A549 (cell line): Measurements from ENCODE around the gene NDUFAF3. TPM values are rescaled to one million over a fixed set of nuclear protein-coding genes. Genes with fewer than 3 reads are reported as not detected.

Source experiments
- ATAC-seq, 2 experiments: fragments of 200-7000 bp in 1 of 2; fragments of >200 bp in 1 of 2; cut with Nextera tagmentation in 1 of 2; cut with Tn5 transposase in 1 of 2; 3 replicates each; pipeline versions ENCODE4 v1.8.0 to v1.9.1; 2018 to 2020; ENCODE audit warnings: mild to moderate bottlenecking in 1 of 2, moderate library complexity in 1 of 2
- CTCF ChIA-PET: fragments of 300-600 bp; sonication (Branson Sonifier 250); formaldehyde crosslinking; extraction: SDS; loops from one replicate; lab custom pipeline; 2021; ENCODE audit warnings: antibody characterized with exemption, inconsistent platforms; lab: Yijun Ruan, JAX
- POLR2A ChIA-PET: fragments of 350-600 bp; formaldehyde crosslinking; extraction: SDS; loops from one replicate; lab custom pipeline; 2021; ENCODE audit warnings: antibody characterized with exemption, inconsistent platforms; lab: Yijun Ruan, JAX
- DNase-seq, 2 experiments: peaks; one replicate each; pipeline versions ENCODE4 v3.0.0 to v3.0.0-alpha.2; 2011 to 2016; ENCODE audit warnings: low read depth in 1 of 2, low spot score in 1 of 2
- FAIRE-seq: peaks from 2 replicates; lab custom pipeline; 2011; peaks lifted over from hg19 to GRCh38; lab: Jason Lieb, UNC
- H3K27ac ChIP-seq, 2 experiments: fragments of >200 bp; sonication (Bioruptor Twin); formaldehyde crosslinking; 3 replicates each; pipeline ENCODE4 v1.5.1; 2016 to 2017
- H3K4me1 ChIP-seq: fragments of >200 bp; sonication (Bioruptor Twin); formaldehyde crosslinking; 3 replicates; pipeline ENCODE4 v1.6.1; 2016
- H3K4me2 ChIP-seq: fragments of >200 bp; sonication (Bioruptor Twin); formaldehyde crosslinking; 3 replicates; pipeline ENCODE4 v1.6.1; 2016
- H3K4me3 ChIP-seq: fragments of >200 bp; sonication (Bioruptor Twin); formaldehyde crosslinking; 3 replicates; pipeline ENCODE4 v1.5.1; 2016
- H3K9me3 ChIP-seq: fragments of >200 bp; sonication (Bioruptor Twin); formaldehyde crosslinking; 3 replicates; pipeline ENCODE4 v1.6.1; 2016
- ATOH8 ChIP-seq: fragments of 250-450 bp; sonication (Bioruptor Pico); IDR thresholded peaks from 2 replicates; pipeline ENCODE4 v1.5.0; 2020; ENCODE audit warnings: low read depth, mild to moderate bottlenecking, moderate library complexity
- BCL3 ChIP-seq: fragments of >200 bp; sonication (Bioruptor Twin); formaldehyde crosslinking; IDR thresholded peaks from 3 replicates; pipeline ENCODE4 v1.6.1; 2016
- BHLHE40 ChIP-seq: IDR thresholded peaks from 2 replicates; pipeline ENCODE4 v1.6.1; 2012; ENCODE audit warnings: low read depth, low read length, inconsistent platforms
- CEBPB ChIP-seq, 2 experiments: fragments of >200 bp in 1 of 2; sonication (Bioruptor Twin) in 1 of 2; formaldehyde crosslinking in 1 of 2; IDR thresholded peaks; 2 replicates each; pipeline ENCODE4 v1.6.1; 2012 to 2016
- E2F6 ChIP-seq: IDR thresholded peaks from 2 replicates; pipeline ENCODE4 v1.6.1; 2012; ENCODE audit warnings: low read depth, borderline replicate concordance
- EHMT2 ChIP-seq: fragments of 200-600 bp; sonication (generic); IDR thresholded peaks from 2 replicates; pipeline ENCODE4 v1.6.1; 2016; ENCODE audit warnings: antibody characterized with exemption, low read depth, mild to moderate bottlenecking, moderate library complexity
- EP300 ChIP-seq, 2 experiments: fragments of >200 bp; sonication (Bioruptor Twin); formaldehyde crosslinking; IDR thresholded peaks; 2 replicates in 1 of 2; 3 replicates in 1 of 2; pipeline ENCODE4 v1.6.1; 2016 to 2017
- HES2 ChIP-seq: fragments of >200 bp; sonication (Bioruptor Twin); formaldehyde crosslinking; IDR thresholded peaks from 2 replicates; pipeline ENCODE4 v1.6.1; 2016
- HOXB13 ChIP-seq: fragments of 250-450 bp; sonication (Bioruptor Pico); IDR thresholded peaks from 2 replicates; pipeline ENCODE4 v1.5.0; 2020; ENCODE audit warnings: low read depth, mild to moderate bottlenecking, moderate library complexity
- JUNB ChIP-seq: fragments of >200 bp; sonication (Bioruptor Twin); formaldehyde crosslinking; IDR thresholded peaks from 2 replicates; pipeline ENCODE4 v1.6.1; 2016
- MAFK ChIP-seq: fragments of 450-650 bp; IDR thresholded peaks from 2 replicates; pipeline ENCODE4 v1.6.1; 2014; ENCODE audit not compliant: partially characterized antibody
- MAZ ChIP-seq: fragments of 150-350 bp; IDR thresholded peaks from 2 replicates; pipeline ENCODE4 v1.6.1; 2014; ENCODE audit warnings: antibody characterized with exemption, low read depth, low read length, borderline replicate concordance
- NFE2L2 ChIP-seq: fragments of 150-350 bp; conservative IDR thresholded peaks from 2 replicates; pipeline ENCODE4 v1.6.1; 2014; ENCODE audit warnings: low read length
- NPAS2 ChIP-seq: fragments of 250-450 bp; sonication (Bioruptor Pico); IDR thresholded peaks from 2 replicates; pipeline ENCODE4 v1.8.0; 2022; ENCODE audit warnings: mild to moderate bottlenecking, moderate library complexity, borderline replicate concordance
- NR3C1 ChIP-seq: fragments of >200 bp; sonication (Bioruptor Twin); formaldehyde crosslinking; IDR thresholded peaks from 3 replicates; pipeline ENCODE4 v1.6.1; 2017
- PHF8 ChIP-seq: fragments of 200-600 bp; sonication (generic); IDR thresholded peaks from 2 replicates; pipeline ENCODE4 v1.6.1; 2016; ENCODE audit warnings: low read depth, mild to moderate bottlenecking, antibody characterized with exemption, moderate library complexity, borderline replicate concordance
- POLR2A ChIP-seq: IDR thresholded peaks from 2 replicates; pipeline ENCODE4 v1.6.1; 2012; ENCODE audit warnings: mild to moderate bottlenecking, low read length
- POLR2AphosphoS2 ChIP-seq: conservative IDR thresholded peaks from 2 replicates; pipeline ENCODE4 v1.6.1; 2012; ENCODE audit warnings: low read length, improper control_type of control experiment, inconsistent platforms
- RFX5 ChIP-seq: fragments of 450-650 bp; IDR thresholded peaks from 2 replicates; pipeline ENCODE4 v1.7.1; 2014; ENCODE audit warnings: antibody characterized with exemption, mild to moderate bottlenecking, moderate library complexity
- RNF2 ChIP-seq: fragments of 200-600 bp; sonication (generic); IDR thresholded peaks from 2 replicates; pipeline ENCODE4 v1.6.1; 2016; ENCODE audit warnings: low read depth, mild to moderate bottlenecking, antibody characterized with exemption, moderate library complexity, borderline replicate concordance
- TFCP2L1 ChIP-seq: fragments of 250-450 bp; sonication (Bioruptor Pico); IDR thresholded peaks from 2 replicates; pipeline ENCODE4 v1.5.0; 2021; ENCODE audit warnings: mild to moderate bottlenecking
- USF2 ChIP-seq: fragments of 450-650 bp; IDR thresholded peaks from 2 replicates; pipeline ENCODE4 v1.6.1; 2014; ENCODE audit warnings: antibody characterized with exemption
- ZC3H11A ChIP-seq: fragments of 450-650 bp; IDR thresholded peaks from 2 replicates; pipeline ENCODE4 v1.6.1; 2014; ENCODE audit warnings: antibody characterized with exemption, mild to moderate bottlenecking
- ZNF302 ChIP-seq: fragments of 250-450 bp; sonication (Bioruptor Pico); IDR thresholded peaks from 2 replicates; pipeline ENCODE4 v1.9.0; 2021; ENCODE audit warnings: inconsistent platforms, mild to moderate bottlenecking, moderate library complexity
- WGBS: methylation state at CpG from one replicate; pipeline ENCODE4 v1.1.6; 2017; ENCODE audit errors: missing lambda C conversion rate; 5-methylcytosine and 5-hydroxymethylcytosine counted together
- polyA plus RNA-seq, 4 experiments: library from polyadenylated mRNA; depleted of rRNA in 3 of 4; stranded (reverse); fragments of >200 nt; fragmentation: RNase III in 1 of 4; extraction: RNeasy Plus Mini Kit Qiagen cat#74134 plus additional on column Dnase treatment in 1 of 4; gene quantifications; 2 replicates in 3 of 4; 3 replicates in 1 of 4; pipeline ENCODE4 v1.2.3, GENCODE V29; 2011 to 2017
- TF ChIP-seq, protein P1 (sequence below): fragments of 150-350 bp; IDR thresholded peaks from 2 replicates; pipeline ENCODE4 v1.6.1; 2014; ENCODE audit warnings: low read depth, mild to moderate bottlenecking, low read length
- TF ChIP-seq, protein P2 (sequence below): fragments of >200 bp; sonication (Bioruptor Twin); formaldehyde crosslinking; IDR thresholded peaks from 3 replicates; pipeline ENCODE4 v1.5.1; 2016

Gene NDUFAF3
- polyA plus RNA-seq, 2 of the 4 experiments (the other 2 are of a cell fraction): 44.3 to 71.4 TPM

GRCh38 chr3:49023775-49024174 lies 1.9 kb downstream of the NDUFAF3 start:
- 94% methylated on average over 4 of the region's 4 CpGs for WGBS
- DNase-seq: no peak
- no peak for FAIRE-seq
- no peak for ATAC-seq
- TF ChIP-seq, protein P1, sequence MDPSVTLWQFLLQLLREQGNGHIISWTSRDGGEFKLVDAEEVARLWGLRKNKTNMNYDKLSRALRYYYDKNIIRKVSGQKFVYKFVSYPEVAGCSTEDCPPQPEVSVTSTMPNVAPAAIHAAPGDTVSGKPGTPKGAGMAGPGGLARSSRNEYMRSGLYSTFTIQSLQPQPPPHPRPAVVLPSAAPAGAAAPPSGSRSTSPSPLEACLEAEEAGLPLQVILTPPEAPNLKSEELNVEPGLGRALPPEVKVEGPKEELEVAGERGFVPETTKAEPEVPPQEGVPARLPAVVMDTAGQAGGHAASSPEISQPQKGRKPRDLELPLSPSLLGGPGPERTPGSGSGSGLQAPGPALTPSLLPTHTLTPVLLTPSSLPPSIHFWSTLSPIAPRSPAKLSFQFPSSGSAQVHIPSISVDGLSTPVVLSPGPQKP: no peak
- no peak for TF ChIP-seq POLR2AphosphoS2
- no peak for TF ChIP-seq NPAS2
- TF ChIP-seq, protein P2, sequence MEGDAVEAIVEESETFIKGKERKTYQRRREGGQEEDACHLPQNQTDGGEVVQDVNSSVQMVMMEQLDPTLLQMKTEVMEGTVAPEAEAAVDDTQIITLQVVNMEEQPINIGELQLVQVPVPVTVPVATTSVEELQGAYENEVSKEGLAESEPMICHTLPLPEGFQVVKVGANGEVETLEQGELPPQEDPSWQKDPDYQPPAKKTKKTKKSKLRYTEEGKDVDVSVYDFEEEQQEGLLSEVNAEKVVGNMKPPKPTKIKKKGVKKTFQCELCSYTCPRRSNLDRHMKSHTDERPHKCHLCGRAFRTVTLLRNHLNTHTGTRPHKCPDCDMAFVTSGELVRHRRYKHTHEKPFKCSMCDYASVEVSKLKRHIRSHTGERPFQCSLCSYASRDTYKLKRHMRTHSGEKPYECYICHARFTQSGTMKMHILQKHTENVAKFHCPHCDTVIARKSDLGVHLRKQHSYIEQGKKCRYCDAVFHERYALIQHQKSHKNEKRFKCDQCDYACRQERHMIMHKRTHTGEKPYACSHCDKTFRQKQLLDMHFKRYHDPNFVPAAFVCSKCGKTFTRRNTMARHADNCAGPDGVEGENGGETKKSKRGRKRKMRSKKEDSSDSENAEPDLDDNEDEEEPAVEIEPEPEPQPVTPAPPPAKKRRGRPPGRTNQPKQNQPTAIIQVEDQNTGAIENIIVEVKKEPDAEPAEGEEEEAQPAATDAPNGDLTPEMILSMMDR: no peak
- no peak for TF ChIP-seq MAZ
- TF ChIP-seq ZNF302: no peak
- TF ChIP-seq HES2: no peak
- TF ChIP-seq TFCP2L1 (CRISPR knock-in tag): no peak
- no peak for TF ChIP-seq NR3C1
- no peak for TF ChIP-seq PHF8
- no peak for TF ChIP-seq RNF2
- TF ChIP-seq BCL3: no peak
- no peak for TF ChIP-seq NFE2L2
- TF ChIP-seq POLR2A: no peak
- no peak for TF ChIP-seq USF2
- TF ChIP-seq JUNB: no peak
- TF ChIP-seq ATOH8 (CRISPR knock-in tag): no peak
- TF ChIP-seq BHLHE40: no peak
- ChIA-PET CTCF (interaction anchor here (0.9 to 30.1 kb wide), 5 partner anchors 9 to 43 kb away, joined by 3 to 385 read pairs (median 6); partner anchors contain the start of gene P4HTM), POLR2A (interaction anchor here (2.2 to 4.6 kb wide), 2 partner anchors 17 to 71 kb away, joined by 7 to 57 read pairs; partner anchors contain the start of genes QRICH1 and WDR6)
- Histone ChIP-seq H3K9me3 (no peaks in the 10 kb centered on the region), H3K4me3 (no peak overlapping the region), H3K4me1 (peaks cover 36% of the 10 kb centered on the region), H3K4me2 (peak overlapping the region; percentile 82; the same call in 2 of the 3 replicates), H3K27ac (no peak overlapping the region)

DNA sequence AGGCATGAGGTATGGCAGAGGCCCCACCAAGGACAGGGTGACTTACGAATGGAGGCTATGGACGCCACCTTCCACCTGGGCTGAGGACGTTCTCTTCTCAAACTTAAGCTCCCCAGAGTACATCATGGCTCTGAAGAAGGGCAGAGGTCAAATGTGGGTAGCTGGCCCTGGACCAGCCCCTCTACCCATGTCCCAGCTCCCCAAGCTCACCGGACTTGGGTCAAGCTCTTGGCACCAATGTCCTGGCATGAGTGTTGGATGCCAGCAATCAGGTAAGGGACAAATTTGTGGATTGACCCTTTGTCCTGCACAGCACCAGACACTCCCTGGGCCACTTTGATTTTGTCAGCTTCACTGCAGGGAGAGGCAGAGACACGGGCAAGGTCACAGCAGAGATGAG lies 2.5 kb downstream of the NDUFAF3 start:
- WGBS: 92% methylated on average over 4 of the region's 5 CpGs
- POLR2A ChIA-PET: interaction anchor here (2.2 kb wide), 1 partner anchor 70 kb away, joined by 7 read pairs; the partner anchor contains the start of gene QRICH1
- H3K9me3 ChIP-seq: no peaks in the 10 kb centered on the region
- no peak for TF ChIP-seq ATOH8 (CRISPR knock-in tag)
- no peak for TF ChIP-seq MAFK
- TF ChIP-seq EHMT2: no peak
- no peak for TF ChIP-seq EP300 (IDR thresholded peaks at IDR 0.05)
- TF ChIP-seq ZC3H11A: no peak
- no peak for TF ChIP-seq HOXB13 (CRISPR knock-in tag)
- no peak for TF ChIP-seq RFX5
- no peak for TF ChIP-seq POLR2AphosphoS2
- TF ChIP-seq E2F6: no peak
- no peak for TF ChIP-seq CEBPB (IDR thresholded peaks at IDR 0.05)
- TF ChIP-seq, all 56 proteins: peak for 0
- no peak overlapping the region for H3K4me2 ChIP-seq
- DNase-seq (no peak), ATAC-seq (no peak), FAIRE-seq (no peak)
- CTCF ChIA-PET: interaction anchor here (30.1 kb wide), 1 partner anchor 33 kb away, joined by 385 read pairs; the partner anchor contains the start of gene P4HTM
- H3K4me1 ChIP-seq: peaks cover 31% of the 10 kb centered on the region
- H3K27ac ChIP-seq: no peak overlapping the region
- no peak overlapping the region for H3K4me3 ChIP-seq
